ENCODE measurements around the gene IGF2R.
"Not testable (repeated sequence)": the region's sequence is repeated elsewhere in the genome, so short reads cannot be mapped to it uniquely, and the experiment has no call there.

The IGF2R gene

GRCh38 chr6:159955945-159956361 lies 12.9 kb upstream of the IGF2R start:
- DNase-seq (ENCODE audit: insufficient read length) (no peak), FAIRE-seq (no peak)
- TF ChIP-seq TAF1 (IDR thresholded peaks at IDR 0.05; ENCODE audit: borderline replicate concordance, low read depth, low read length), result no peak
- no peak for TF ChIP-seq POLR2A (IDR thresholded peaks at IDR 0.05; ENCODE audit: low read depth, low read length)
- no peak for TF ChIP-seq POLR2AphosphoS5 (IDR thresholded peaks at IDR 0.05; ENCODE audit: low read depth, low read length)

- FAIRE-seq, result no peak
- no peak for TF ChIP-seq POLR2AphosphoS5 (IDR thresholded peaks at IDR 0.05; ENCODE audit: low read depth, low read length)
- no peak for TF ChIP-seq TAF1 (IDR thresholded peaks at IDR 0.05; ENCODE audit: borderline replicate concordance, low read depth, low read length)
- no peak for TF ChIP-seq POLR2A (IDR thresholded peaks at IDR 0.05; ENCODE audit: low read depth, low read length)
- no peak for DNase-seq (ENCODE audit: insufficient read length)
These were observed 11.7 kb upstream of the IGF2R start for GRCh38 chr6:159957071-159957673.

GRCh38 chr6:159959165-159959975 lies 9.5 kb upstream of the IGF2R start:
- TF ChIP-seq POLR2A (IDR thresholded peaks at IDR 0.05; ENCODE audit: low read depth, low read length), result no peak
- TF ChIP-seq POLR2AphosphoS5 (IDR thresholded peaks at IDR 0.05; ENCODE audit: low read depth, low read length), result no peak
- no peak for TF ChIP-seq TAF1 (IDR thresholded peaks at IDR 0.05; ENCODE audit: borderline replicate concordance, low read depth, low read length)
- DNase-seq (ENCODE audit: insufficient read length) (no peak), FAIRE-seq (no peak)

- FAIRE-seq, result no peak
- TF ChIP-seq TAF1 (IDR thresholded peaks at IDR 0.05; ENCODE audit: borderline replicate concordance, low read depth, low read length) (no peak), POLR2AphosphoS5 (IDR thresholded peaks at IDR 0.05; ENCODE audit: low read depth, low read length) (no peak), POLR2A (IDR thresholded peaks at IDR 0.05; ENCODE audit: low read depth, low read length) (no peak)
- DNase-seq (ENCODE audit: insufficient read length), result no peak
These were observed 8.9 kb upstream of the IGF2R start for GRCh38 chr6:159959976-159960384.

- TF ChIP-seq TAF1 (IDR thresholded peaks at IDR 0.05; ENCODE audit: borderline replicate concordance, low read depth, low read length), result no peak
- no peak for TF ChIP-seq POLR2AphosphoS5 (IDR thresholded peaks at IDR 0.05; ENCODE audit: low read depth, low read length)
- TF ChIP-seq POLR2A (IDR thresholded peaks at IDR 0.05; ENCODE audit: low read depth, low read length), result no peak
These were observed 8.4 kb upstream of the IGF2R start for GRCh38 chr6:159960485-159960884.

GRCh38 chr6:159961528-159961927 lies 7.4 kb upstream of the IGF2R start:
- TF ChIP-seq TAF1 (IDR thresholded peaks at IDR 0.05; ENCODE audit: borderline replicate concordance, low read depth, low read length) (no peak), POLR2A (IDR thresholded peaks at IDR 0.05; ENCODE audit: low read depth, low read length) (no peak)
- FAIRE-seq (no peak), DNase-seq (ENCODE audit: insufficient read length) (no peak)

More at GRCh38 chr6:159960485-159960884, 8.4 kb upstream of the IGF2R start:
- DNase-seq (ENCODE audit: insufficient read length) (no peak), FAIRE-seq (no peak)

- no peak for FAIRE-seq
- DNase-seq (ENCODE audit: insufficient read length), result no peak
- no peak for TF ChIP-seq TAF1 (IDR thresholded peaks at IDR 0.05; ENCODE audit: borderline replicate concordance, low read depth, low read length)
- no peak for TF ChIP-seq POLR2A (IDR thresholded peaks at IDR 0.05; ENCODE audit: low read depth, low read length)
- TF ChIP-seq POLR2AphosphoS5 (IDR thresholded peaks at IDR 0.05; ENCODE audit: low read depth, low read length), result no peak
These were observed 5.8 kb upstream of the IGF2R start for GRCh38 chr6:159963111-159963510.

- DNase-seq (ENCODE audit: insufficient read length) (no peak), FAIRE-seq (no peak)
- no peak for TF ChIP-seq POLR2AphosphoS5 (IDR thresholded peaks at IDR 0.05; ENCODE audit: low read depth, low read length)
- TF ChIP-seq TAF1 (IDR thresholded peaks at IDR 0.05; ENCODE audit: borderline replicate concordance, low read depth, low read length), result no peak
- TF ChIP-seq POLR2A (IDR thresholded peaks at IDR 0.05; ENCODE audit: low read depth, low read length), result no peak
These were observed 4.8 kb upstream of the IGF2R start for GRCh38 chr6:159964046-159964445.

- TF ChIP-seq POLR2AphosphoS5 (IDR thresholded peaks at IDR 0.05; ENCODE audit: low read depth, low read length), result no peak
- no peak for TF ChIP-seq TAF1 (IDR thresholded peaks at IDR 0.05; ENCODE audit: borderline replicate concordance, low read depth, low read length)
- no peak for TF ChIP-seq POLR2A (IDR thresholded peaks at IDR 0.05; ENCODE audit: low read depth, low read length)
- FAIRE-seq (no peak), DNase-seq (ENCODE audit: insufficient read length) (no peak)
These were observed 2.5 kb upstream of the IGF2R start for GRCh38 chr6:159966339-159966738.

GRCh38 chr6:159966981-159967380 lies 1.9 kb upstream of the IGF2R start:
- no peak for TF ChIP-seq TAF1 (IDR thresholded peaks at IDR 0.05; ENCODE audit: borderline replicate concordance, low read depth, low read length)
- TF ChIP-seq POLR2A (IDR thresholded peaks at IDR 0.05; ENCODE audit: low read depth, low read length), result no peak
- TF ChIP-seq POLR2AphosphoS5 (IDR thresholded peaks at IDR 0.05; ENCODE audit: low read depth, low read length), result no peak
- no peak for FAIRE-seq
- DNase-seq (ENCODE audit: insufficient read length), result no peak

GRCh38 chr6:159967621-159968020 lies 1.3 kb upstream of the IGF2R start:
- not testable (repeated sequence) for FAIRE-seq; DNase-seq (ENCODE audit: insufficient read length)

- no peak for TF ChIP-seq TAF1 (IDR thresholded peaks at IDR 0.05; ENCODE audit: borderline replicate concordance, low read depth, low read length)
- TF ChIP-seq POLR2AphosphoS5 (IDR thresholded peaks at IDR 0.05; ENCODE audit: low read depth, low read length), result no peak
- TF ChIP-seq POLR2A (IDR thresholded peaks at IDR 0.05; ENCODE audit: low read depth, low read length), result peak; percentile 6; the same call in 1 of the 2 replicates
- FAIRE-seq (no peak), DNase-seq (ENCODE audit: insufficient read length) (no peak)
These were observed 476 bp downstream of the IGF2R start for GRCh38 chr6:159969204-159969912.

Measured in GM12892 (cell line).